ENCODE results near the gene CCDC88C.
"Not testable (repeated sequence)": the region's sequence is repeated elsewhere in the genome, so short reads cannot be mapped to it uniquely, and the experiment has no call there.

CCDC88C gene, protein sequence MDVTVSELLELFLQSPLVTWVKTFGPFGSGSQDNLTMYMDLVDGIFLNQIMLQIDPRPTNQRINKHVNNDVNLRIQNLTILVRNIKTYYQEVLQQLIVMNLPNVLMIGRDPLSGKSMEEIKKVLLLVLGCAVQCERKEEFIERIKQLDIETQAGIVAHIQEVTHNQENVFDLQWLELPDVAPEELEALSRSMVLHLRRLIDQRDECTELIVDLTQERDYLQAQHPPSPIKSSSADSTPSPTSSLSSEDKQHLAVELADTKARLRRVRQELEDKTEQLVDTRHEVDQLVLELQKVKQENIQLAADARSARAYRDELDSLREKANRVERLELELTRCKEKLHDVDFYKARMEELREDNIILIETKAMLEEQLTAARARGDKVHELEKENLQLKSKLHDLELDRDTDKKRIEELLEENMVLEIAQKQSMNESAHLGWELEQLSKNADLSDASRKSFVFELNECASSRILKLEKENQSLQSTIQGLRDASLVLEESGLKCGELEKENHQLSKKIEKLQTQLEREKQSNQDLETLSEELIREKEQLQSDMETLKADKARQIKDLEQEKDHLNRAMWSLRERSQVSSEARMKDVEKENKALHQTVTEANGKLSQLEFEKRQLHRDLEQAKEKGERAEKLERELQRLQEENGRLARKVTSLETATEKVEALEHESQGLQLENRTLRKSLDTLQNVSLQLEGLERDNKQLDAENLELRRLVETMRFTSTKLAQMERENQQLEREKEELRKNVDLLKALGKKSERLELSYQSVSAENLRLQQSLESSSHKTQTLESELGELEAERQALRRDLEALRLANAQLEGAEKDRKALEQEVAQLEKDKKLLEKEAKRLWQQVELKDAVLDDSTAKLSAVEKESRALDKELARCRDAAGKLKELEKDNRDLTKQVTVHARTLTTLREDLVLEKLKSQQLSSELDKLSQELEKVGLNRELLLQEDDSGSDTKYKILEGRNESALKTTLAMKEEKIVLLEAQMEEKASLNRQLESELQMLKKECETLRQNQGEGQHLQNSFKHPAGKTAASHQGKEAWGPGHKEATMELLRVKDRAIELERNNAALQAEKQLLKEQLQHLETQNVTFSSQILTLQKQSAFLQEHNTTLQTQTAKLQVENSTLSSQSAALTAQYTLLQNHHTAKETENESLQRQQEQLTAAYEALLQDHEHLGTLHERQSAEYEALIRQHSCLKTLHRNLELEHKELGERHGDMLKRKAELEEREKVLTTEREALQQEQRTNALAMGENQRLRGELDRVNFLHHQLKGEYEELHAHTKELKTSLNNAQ (N-terminal part only)

DNA sequence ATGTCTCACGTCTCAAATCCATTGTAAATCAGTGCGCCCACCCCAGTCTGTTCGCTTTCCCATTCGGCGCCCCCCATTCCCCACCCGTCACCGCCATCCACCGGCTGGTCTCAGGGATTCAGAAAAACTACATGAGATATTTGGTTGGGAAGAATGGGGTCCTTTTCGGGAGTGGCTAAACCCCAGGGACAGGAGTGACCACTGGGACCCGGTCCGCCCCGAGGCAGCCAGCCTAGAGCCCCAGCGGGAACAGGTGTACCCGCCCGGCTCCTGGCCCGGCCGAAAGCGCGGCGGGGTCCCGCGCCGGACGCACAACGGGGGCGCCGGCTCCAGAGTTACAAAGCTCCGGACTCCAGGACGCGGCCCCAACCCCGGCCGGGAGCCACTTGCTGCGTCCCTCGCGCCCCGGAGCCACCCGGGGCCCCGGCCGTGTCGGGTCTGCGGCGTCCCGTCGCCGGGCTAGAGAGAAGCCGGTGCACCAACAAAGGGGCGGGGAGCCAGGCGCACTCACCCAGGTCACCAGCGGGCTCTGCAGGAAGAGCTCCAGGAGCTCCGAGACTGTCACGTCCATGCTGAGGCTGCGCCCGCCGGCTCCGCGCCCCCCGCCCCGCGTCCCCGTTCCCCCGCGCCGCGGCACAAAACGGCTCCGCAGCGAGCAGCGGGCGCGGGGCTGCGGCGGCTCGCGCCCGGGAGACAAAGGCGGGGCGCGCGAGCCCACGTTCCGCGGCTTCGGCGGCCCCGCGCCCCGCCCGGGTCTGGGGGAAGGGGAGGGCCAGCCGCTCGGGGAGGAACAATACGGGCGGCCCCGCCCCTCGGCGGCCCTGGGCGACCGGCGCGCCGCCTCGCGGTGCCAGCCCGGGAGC lies at the start of gene CCDC88C:
Gene CCDC88C, minus strand, starts transcription at position 701 of the 863 bp plus-strand sequence. Its CDS starts 130 bp downstream, at position 571.
- peak; percentile 76 to 95 (median 85) for DNase-seq

DNA sequence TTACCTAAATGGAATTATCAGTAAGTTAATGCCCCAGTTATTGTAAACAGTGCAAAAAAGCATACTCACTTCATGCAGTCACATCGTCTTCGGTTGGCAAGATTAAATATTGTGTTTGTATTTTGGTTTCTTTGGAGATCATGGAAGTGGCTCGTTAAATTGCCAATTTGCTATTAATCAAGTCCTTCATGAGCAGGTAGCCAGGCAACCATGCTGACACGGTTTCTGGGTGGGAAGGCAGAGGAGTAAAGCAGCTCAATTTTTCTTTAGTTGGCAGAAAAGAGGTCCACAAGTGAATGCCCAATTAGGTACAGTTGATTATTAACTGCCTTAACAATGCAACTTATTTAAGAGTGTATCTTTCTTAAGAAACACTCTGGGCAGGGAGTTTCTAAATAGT lies 48.6 kb upstream of the CCDC88C start:
- DNase-seq = no peak

DNA sequence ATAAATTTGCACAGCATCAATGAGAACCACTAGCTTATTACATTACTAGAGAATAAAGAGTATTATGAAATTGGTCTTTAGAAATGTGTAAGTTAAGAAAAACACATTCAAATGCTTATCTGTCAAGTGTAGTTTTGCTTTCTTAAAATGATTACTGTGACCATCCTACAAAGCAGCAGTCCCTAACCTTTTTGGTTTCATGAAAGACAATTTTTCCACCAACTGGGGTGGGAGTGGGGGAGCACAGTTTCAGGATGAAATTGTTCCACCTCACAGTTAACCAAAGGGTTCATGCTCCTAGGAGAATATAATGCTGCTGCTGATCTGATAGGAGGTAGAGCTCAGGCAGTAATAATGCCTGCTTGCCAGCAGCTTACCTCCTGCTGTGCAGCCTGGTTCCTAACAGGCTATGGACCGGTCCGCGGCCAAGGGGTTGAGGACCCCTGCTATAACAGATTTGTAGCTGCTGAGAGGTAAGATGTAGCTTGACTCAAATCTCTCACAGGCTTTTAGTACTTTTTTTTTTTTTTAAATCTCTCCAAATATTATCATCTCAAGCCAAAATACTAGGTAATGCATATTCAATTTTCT lies 47.1 kb upstream of the CCDC88C start:
- DNase-seq = no peak

DNA sequence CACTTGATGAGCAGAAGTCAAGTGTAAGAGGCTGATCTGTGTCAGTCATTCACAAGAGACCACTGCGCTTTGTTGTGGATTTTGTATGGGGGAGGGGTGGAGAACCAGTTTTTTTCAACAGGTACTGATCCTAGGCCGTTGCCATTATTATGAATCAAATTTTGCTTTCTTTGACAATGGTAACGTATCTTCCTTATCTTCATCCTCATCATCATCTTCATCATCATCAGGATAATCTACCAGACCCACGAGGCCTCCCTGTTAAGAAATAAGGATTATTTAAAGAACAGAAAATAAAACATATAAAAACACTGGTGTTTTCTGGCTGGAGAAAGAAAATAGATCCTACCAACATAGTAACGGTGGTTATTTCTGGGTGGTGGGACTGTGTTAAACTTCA lies 41.0 kb upstream of the CCDC88C start:
- DNase-seq = no peak

DNA sequence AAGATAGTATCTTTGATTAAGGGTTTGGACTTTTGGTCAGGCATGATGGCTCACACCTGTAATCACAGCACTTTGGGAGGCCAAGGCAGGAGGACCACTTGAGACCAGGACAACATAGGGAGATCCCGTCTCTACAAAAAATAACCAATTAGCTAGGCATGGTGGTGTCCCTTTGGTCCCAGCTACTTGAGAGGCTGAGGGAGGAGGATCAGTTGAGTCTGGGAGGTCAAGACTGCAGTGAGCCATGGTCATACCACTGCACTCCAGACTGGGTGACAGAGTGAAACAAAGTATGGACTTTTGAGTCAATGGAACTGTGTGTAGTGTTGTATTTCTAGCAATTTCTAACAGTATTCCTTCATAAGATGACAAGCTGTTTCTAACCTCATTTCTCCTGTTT lies 38.7 kb upstream of the CCDC88C start:
- DNase-seq = no peak

DNA sequence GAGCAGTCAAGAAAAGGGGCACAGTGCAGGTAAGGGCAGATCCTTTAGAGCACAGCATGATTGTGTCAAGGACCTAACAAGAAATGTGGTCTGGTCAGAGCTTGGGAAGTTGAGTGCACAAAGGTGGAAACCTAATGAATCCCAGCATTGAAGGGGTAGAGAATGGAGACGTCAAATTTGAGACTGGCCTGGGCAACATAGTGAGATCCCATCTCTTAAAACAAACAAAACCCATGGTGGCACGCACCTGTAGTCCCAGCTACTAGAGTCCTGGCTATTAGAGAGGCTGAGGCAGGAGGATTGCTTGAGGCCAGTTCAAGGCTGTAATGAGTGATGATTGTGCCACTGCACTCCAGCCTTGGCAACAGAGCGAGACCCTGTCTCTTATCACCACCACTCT lies 37.0 kb upstream of the CCDC88C start:
- DNase-seq = no peak

DNA sequence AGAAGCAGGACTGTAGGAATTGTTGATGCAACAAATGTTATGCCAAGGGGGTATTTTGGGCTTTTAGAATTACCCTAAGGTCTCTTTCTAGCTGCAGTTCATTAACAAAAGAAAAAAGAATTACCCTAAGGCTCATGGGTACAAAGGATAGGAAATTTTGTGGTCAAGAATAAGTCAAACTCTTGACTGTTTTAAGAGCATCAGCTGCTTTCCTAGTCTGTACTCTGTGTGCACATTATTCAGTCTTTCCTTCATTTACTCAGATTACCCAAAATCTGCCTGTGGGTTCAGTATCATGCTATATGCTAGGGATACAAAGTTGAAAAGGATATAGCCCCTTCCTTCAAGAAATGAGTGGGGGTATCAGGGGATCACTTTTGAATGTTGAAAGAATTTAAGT lies 36.5 kb upstream of the CCDC88C start:
- no peak for DNase-seq

DNA sequence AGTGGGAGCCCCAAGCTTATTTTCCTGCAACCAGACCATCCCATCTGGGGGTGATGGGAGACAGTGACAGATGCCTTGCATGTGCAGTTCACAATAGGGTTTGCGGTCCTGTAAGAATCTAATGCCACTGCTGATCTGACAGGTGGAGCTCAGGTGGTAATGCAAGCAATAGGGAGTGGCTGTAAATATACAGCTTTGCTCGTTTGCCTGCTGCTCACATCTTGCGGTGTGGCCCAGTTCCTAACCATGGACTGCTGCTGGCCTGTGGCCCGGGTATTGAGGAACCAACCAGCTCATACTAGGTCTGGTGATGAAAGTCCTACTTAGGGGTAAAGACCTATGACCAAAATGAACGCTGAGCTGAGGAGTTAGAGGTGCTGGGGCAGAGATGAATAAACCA lies 36.1 kb upstream of the CCDC88C start:
- DNase-seq = no peak

DNA sequence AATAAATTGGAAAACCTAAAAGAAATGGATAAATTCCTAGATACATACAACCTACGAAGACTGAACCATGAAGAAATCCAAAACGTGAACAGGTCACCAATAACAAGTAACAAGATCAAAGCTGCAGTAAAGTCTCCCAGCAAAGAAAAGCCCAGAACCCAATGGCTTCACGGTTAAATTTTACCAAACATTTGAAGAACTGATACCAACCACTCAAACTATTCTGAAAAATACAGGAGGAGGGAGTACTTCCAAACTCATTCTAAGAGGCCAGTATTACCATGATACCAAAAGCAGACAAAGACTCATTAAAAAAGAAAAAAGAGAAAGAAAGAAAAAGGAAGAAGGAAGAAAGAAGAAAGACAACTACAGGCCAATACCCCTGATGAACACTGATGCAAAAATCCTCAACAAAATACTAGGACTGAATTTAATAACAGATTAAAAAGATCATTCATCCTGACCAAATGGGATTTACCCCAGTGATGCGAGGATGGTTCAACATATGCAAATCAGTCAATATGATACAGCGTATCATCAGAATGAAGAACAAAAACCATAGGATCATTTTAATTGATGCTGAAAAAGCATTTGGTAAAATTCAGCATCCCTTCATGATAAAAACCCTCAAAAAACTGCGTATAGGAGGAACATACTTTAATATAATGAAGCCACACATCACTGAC lies 26.9 kb upstream of the CCDC88C start:
- no peak for DNase-seq

DNA sequence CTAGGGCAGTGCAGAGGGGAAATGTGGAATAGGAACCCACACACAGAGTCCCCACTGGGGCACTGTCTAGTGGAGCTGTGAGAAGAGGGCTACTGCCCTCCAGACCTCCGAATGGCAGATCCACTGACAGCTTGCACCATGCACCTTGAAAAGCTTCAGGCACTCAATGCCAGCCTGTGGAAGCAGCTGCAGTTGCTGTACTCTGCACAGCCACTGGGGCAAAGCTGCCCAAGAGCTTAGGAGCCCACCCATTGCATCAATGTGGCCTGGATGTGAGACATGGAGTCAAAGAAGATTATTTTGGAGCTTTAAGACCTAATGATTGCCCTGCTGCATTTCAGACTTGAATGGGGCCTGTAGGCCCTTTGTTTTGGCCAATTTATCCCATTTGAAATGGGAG lies 21.7 kb upstream of the CCDC88C start:
- no peak for DNase-seq

DNA sequence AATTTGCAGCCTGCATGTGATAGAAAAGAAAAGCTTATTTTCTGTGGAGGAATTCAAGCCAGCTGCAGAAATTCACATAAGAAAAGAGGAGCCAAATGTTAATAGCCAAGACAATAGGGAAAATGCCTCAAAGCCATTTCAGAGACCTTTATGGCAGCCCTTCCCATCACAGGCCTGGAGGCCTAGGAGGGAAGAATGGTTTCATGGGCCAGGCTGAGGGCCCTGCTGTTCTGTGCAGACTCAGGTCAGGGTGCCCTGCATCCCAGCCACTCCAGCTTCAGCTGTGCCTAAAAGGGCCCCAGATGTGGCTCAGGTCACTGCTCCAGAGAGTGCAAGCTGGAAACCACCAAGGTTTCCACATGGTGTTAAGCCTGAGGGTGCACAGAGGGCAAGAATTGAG lies 21.2 kb upstream of the CCDC88C start:
- DNase-seq = no peak

DNA sequence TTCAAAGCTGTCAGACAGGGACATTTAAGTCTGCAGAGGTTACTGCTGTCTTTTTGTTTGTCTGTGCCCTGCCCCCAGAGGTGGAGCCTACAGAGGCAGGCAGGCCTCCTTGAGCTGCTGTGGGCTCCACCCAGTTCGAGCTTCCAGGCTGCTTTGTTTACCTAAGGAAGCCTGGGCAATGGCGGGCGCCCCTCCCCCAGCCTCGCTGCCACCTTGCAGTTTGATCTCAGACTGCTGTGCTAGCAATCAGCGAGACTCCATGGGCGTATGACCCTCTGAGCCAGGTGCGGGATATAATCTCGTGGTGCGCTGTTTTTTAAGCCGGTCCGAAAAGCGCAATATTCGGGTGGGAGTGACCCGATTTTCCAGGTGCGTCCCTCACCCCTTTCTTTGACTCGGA lies 18.6 kb upstream of the CCDC88C start:
- DNase-seq = not testable (repeated sequence)

DNA sequence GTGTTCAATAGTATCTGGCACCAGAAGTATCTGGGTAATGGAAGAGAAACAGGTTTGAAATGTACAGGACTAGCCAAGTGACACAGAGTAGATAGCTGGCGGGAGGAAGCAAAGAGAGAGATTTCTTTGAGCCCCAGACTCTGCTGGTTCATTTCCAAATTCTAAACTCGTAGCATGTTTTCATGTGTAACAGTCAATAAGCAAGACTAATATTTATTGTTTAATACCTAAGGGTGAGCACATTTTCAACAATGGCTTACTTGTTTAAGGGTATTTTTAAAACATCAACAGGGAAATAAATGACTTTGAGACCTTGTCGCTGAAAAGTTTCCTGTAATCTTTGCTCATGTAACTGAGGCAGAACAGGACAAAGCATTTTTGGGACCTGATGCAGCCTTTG lies 11.8 kb upstream of the CCDC88C start:
- no peak for DNase-seq

DNA sequence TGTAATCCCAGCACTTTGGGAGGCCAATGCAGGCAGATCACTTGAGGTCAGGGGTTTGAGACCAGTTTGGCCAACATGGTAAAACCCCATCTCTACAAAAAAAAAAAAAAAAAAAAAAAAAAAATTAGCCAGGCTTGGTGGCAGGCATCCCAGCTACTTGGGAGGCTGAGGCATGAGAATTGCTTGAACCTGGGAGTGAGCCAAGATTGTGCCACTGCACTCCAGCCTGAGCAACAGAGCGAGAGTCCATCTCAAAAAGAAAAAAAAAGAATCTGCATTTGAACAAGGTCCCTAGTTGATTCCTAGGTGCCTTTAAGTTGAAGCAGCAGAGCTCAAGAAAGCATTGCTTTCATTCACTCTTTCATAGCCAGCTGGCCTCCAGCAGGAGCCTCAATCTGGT lies 11.3 kb upstream of the CCDC88C start:
- DNase-seq = not testable (repeated sequence)

DNA sequence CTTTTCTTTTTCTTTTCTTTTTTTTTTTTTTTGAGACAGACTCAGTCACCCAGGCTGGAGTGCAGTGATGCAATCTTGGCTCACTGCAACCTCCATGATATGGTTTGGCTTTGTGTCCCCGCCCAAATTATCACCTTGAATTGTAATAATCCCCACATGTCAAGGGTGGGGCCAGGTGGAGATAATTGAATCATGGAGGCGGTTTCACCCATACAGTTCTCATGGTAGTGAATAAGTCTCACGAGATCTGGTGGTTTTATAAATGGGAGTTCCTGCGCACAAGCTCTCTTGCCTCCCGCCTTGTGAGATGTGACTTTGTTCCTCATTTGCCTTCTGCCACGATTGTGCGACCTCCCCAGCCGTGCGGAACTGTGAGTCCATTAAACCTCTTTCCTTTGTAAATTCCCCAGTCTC lies 7.9 kb upstream of the CCDC88C start:
- DNase-seq = peak; percentile 47 to 57 (median 56)

DNA sequence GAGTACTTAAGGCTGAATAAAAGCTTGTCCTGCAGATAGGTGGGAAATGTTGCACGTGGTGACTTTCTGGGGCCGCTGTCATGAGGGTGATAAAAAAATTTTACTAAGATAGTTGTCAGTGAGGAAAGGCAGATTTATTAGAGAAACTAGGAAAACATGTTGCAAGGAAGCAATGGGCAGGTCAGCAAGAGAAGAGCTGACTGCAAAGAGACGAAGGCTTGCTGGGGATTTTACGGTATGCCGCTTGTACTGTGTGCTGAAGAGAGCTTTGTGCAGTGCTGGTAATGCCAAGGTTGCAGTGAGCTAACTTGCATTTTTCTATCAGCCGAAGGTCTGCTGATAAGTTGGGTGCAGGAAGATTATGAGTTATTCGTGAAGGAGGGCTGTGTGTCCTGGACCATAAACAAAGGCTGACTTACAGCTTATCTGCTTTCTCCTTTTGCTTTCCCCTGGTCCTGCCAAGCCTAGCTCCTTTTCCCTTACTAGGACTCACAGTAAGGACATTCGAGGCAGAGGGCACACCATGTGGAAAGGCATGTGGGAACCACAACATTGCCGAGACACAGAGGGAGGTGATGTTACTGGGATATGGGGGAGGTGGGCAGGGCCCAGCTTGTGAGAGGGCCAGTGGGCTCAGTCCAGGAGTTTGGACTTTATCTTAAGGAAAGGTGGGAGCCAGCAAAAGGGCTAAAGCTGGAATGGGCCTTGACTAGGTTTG lies 7.4 kb upstream of the CCDC88C start:
- DNase-seq = no peak

DNA sequence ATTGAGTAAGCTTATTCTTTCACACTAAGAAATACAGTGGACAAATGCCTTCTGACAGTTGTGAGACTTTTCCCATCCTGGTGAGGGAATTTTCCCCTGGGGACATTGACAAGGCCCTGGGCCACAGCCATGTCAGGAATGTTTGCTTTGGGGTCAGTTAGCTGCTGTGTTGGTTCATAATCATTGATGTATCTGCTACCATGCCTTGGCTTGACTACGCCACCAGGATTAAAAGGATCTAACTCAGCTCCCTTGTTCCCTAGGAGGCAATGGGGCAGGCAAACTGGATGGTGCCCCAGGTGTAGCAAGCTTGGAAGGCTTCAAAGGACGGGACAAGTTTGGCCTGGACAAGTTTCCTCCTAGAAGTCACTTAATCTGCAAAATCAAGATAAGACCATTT lies 3.1 kb upstream of the CCDC88C start:
- no peak for DNase-seq

DNA sequence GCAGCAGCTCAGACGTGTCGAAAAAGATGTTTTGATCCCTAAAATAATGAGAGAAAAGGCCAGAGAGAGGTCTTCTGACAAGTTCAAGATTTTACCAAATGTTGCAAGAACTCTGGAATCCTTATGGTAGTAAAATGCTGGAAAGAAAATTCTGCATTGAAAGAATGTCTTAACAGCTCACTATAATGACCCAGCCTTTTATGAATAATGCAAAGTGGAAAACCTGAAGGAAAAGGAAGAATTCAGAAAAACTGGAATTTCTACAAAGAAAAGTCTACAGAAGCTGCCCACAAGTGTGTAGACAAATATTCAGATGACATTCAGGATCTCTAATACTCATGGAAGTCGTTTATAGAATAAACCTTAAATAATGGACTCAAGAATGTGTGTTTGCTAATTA lies 1.8 kb upstream of the CCDC88C start:
- peak in 1 of 3 donors; percentile 21 for DNase-seq

DNA sequence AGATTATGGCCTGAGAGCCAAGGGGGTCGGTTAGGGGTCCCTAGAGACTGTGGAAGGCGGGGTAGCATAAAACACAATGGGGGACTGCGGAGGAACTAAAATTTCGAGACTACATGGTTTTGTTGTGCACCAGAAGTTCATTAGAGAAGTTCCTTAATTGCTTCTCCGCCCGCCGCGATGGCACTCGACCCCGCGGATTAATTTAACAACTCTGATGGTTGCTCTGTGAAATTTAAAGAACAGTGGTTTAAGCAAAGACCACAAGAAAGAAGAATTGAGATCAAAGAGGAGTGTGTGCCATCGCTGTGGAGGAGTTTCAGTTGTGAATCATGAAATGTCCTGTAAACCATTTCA lies 1.4 kb upstream of the CCDC88C start:
- no peak for DNase-seq

DNA sequence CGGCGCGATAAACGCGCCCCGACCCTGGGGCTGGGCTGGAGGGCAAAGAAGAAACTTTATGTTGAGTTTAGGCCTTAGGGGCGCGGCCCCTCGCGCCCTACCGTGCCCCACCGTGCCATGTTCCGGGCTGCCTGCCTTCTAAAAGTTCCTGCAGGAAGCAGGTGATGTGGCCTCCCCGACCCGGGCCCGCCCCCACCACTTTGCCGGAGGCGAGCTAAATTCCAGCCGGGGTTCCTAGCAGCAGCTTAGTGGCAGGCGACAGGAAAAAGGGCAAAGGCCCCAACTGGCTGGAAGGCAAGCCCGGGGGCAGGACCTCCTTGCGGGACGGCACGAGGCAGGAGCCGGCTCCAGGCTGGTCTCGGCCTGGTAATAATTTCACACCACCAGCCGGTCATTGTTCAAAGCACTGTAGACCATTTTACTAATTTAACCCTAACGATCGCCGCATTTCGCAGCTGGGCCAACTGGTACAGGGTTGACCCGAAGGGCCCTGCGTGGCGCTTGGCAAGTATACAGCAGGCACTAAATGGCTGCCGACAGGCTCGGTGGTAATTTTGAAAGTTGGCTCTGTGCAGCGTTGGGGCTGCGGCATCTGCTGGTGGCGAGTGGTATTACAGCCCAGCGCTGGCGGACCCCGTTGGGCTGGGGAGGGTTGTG lies 895 bp upstream of the CCDC88C start:
- DNase-seq = peak; percentile 66 to 81 (median 79)

Measured in suppressor macrophage treated with lipopolysaccharide for 1 hour (primary cell).